ENCODE measurements around the gene TNIK.
"Not testable (repeated sequence)": the region's sequence is repeated elsewhere in the genome, so short reads cannot be mapped to it uniquely, and the experiment has no call there.

Gene TNIK

DNA sequence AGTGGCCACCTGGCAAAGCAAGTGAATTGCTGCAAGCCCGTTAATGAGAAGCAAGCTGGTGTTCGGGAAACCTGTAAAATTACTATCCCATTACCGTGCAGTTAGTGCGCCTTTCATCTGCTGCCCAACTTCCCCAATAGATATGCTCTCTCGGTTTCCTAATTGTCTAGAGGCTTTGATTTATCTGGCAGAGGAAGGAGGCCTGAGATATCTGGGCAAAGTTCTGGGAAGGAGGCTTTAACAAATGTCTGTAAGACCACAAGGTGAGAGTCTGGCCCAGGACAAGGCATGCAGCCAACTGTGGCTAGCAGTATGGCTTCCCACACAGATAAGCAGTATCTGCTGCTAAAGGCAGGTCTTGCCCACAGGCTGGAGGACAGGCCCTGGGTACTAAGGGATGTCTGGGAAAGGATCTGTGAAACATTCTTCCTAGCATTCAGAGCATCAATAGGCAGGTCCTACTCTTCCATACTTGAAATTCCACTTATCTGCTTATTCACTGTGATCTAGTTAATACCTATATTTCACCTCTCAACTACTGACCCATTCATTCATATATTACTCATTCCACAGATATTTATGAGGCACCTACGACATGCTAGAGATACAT is 303.7 kb downstream of the TNIK start:
- DNase-seq = no peak

DNA sequence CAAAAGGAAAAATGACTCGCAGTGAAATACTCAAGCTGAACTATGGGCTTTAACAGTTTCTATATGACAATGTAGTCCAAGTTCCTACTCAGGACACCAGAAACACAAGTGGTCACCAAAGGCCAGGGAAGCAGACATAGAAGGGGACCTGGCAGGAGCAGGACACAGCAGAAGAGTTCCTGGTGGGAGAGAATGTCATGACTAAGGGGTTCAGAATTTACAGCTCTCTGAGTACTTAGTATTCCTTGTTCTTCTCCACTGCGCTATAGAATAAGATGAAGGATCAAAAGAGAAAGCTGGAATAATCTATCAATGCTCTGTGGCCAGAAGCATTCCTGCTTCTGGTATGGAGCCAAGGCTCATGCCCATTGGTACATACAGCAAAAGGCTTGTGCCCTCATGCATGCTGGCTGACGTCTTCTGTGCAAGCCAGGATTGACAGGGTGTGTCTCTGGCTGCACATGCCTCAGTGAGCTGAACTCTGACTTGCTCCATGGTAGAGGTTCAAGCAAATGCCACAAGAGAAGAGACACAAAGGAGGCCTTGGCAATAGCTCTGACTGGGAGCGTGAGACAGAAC is 305.0 kb downstream of the TNIK start:
- DNase-seq = no peak

DNA sequence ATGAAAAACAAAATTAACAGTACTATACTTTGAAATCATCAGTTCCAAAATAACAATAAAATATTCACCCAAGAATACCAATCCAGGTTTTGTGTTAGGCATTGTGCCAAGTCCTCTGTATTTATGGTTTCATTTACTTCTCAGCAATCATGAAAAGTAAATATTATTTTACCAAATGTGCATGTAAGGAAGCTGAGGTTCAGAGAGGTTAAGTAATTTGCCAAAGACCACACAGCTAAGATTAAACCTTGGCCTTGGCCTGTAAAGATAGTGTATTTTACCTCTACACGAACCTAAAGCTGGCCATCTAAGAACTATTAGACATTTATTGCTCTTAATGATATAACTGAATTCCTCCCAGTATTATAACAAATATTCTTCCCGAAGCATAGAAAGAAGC is 309.3 kb downstream of the TNIK start:
- no peak for DNase-seq

DNA sequence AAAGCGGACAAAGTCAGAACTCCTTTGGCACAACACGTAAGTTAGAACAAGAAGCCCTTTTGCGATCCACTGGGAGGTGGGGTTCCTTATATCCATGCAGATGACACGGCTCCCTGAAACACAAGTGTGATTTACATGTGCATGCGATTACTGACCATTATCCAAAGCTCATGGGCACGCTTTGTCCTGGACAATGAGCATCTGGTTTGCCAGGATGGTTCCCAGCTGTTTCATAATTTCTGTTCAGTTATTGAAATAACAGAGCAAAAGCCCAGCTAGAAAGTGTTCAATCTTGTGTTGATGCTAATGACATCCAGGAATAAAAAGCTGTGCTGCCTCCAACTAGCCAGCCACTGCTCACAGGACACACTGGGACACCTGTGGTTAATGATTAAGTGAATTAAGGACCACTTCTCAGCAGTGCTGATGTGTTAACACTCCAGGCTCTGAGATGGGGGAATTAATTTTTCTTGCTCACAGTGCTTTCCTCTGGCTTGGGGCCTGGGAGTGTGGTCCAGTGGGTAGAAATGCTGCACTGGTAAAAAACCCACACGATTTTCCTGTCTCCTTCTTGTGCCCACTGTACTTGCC is 310.6 kb downstream of the TNIK start:
- no peak for DNase-seq

DNA sequence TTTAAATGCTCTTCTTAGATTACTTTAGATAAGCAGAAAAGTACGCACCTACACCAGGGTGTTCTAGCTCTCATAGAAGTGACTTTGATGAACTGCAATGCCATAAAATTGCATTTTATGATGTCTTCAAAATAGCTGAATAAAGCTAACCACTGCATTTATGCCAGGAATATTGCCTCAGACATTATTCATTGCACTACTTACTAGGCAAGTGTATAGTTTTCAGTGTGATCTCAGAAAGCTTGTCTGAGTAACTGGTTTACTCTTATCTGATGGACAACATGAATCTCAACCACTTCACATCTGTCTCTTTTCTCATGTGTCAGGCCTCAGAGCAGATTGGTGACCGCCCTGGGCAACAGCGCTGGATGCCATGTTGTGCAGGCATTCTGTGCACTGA is 314.4 kb downstream of the TNIK start:
- no peak for DNase-seq

DNA sequence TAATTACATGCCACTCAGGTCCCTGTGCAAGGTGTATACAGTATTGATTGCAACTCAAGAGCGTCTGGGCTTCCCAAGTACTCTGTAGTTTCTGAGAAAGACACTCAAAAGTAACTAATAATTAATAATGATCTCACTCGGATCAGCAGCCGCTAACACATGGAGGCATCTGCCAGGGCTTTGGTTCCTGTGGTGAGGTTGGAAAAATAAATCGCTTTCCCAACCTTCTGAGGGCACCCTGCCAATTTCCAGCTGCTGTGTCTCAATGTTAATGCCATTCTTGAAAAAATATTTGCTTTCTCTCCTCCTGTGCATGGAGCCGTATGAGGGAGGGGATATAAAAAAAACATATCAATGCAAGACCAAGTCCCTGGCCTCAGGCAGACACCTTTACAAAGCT is 317.2 kb downstream of the TNIK start:
- no peak for DNase-seq

DNA sequence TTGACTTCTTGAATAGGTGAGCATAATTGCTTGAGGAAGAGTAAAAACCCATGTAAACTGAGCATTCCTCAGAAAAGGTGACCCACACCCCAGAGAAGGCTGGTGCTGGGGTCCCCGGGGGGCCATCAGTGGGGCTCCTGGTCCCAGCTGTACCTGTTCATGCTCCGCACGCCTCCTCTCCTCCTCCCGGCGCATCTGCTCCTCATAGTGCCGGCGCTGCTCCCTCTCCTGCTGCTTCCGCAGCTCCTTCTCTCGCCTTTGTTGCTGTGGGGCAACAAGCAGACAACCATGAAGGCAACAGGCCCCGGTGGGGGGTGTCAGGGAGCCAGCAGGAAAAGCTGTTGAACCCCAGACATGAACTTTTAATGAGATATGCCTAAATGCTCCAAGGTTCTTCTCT is 320.0 kb downstream of the TNIK start:
- DNase-seq = no peak

DNA sequence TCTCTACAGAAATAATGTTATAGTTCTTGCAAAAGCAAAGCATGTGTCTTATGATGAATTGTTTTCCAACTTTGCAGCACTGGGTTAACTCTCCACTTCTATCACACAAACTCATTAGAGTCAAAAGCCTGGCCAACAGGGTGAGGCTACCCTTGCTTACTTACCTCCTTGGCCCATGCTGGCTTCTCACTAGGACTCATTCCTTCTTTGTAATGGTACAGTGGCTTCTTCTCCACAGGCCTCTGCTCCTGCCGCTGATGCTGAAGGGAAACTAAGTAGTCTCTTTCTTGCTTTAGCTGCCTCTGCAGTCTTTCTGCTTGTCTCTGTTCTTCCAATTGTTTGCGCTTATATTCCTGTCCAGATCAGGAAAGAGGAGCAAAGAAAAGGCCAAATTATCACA is 322.2 kb downstream of the TNIK start:
- DNase-seq = no peak

DNA sequence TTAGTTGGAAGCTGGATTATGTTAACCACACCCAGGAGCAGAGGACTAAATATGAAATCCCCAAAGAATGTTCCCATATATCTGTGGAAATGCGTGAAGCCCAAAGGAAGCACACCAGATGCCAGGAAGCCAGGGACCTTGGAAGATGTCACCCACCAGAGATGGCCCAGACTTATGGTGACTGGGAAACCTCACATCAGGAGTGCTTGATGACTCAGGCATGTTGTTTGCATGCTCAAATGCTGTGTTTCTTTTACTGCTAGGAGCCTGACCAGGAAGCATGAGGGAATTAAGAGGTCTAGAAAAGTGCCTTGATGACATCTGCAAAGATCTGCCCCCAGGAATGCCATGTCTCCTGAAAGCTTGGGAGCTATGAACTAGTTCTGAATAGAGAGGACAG is 324.7 kb downstream of the TNIK start:
- no peak for DNase-seq

DNA sequence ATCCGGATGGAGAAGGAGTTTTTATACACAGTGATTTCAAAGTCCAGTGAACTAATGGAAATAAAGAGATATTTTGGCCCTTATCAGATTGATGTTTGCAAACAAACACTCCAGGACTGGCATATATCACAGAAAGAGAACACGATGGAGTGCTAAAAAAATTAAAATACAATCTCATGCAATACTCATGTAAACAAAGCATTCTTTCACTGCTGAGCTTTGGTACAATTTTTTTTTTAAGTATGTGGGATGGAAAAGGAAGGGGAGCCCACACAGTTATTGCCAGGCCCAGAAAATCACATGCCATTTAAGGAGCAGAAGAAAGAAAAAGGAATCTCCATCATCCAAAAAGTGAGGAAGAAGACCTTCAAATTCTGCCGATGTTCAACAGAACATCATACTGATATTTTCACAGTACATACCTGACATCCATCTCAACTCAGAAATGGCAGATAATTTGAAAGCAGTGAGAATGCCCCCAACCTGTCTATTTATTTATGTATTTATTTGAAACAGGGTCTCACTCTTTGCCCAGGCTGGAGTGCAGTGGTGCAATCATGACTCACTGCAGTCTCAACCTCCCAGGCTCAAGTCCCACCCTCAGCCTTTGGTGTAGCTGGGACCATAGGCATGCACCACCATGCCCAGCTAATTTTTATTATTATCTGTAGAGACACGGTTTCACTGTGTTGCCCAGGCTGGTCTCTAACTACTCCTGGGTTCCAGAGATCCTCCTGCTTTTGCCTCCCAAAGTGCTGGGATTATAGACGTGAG is 326.2 kb downstream of the TNIK start:
- no peak for DNase-seq

DNA sequence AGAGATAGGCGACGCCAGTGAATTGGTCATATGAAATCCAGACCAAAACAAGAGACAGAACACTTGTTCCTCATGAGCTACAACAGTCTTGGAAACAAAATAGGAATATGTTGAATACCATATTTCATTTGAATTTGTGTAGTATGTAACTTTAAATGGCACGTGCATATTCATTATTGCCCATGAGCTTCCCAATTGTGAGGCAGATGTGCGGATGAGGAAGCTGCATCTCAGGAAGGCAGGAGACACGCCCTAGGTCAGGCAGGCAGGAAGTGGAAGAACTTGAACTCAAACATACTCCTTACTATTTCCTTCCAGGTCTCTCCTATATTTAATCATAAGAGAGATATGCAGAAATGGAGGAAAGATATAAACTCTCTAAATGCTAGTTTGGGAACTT is 326.9 kb downstream of the TNIK start:
- DNase-seq = no peak

DNA sequence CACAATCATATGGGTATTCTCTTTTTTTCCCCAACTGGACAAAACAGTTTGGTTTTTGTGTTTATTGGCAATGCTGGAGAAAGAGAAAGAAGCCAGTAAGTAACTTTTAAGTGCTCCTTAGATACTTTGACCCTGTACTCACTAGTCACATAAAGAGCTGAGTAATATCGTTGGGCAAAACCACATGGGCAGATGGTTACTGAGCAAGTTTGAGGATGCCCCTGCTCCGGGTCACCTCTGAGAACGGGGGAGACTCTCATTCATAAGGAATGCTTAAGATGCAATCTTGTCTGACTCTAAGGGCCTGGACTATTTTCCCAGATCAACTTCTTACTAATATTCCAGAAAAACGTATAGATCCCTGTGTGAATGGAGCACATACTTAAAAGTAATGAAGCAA is 327.3 kb downstream of the TNIK start:
- DNase-seq = no peak

DNA sequence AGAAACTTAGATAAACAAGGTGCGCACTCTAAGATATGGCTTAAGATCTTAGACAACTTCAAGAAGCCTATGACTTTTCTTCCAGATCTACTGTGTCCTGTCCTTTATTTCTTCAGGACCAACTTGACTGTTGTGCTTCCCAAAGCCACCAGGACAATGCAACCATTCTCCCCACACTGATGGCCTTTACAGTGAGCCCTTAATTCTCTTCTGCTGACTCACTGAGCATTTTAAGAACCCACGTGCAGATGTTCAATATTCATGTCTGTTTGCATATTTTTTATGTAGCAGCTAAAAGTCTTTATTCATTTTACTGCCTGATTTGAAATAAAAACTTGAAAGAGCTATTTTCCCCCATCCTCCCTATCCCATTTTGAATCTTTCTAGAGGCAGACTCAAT is 330.4 kb downstream of the TNIK start:
- DNase-seq = no peak

DNA sequence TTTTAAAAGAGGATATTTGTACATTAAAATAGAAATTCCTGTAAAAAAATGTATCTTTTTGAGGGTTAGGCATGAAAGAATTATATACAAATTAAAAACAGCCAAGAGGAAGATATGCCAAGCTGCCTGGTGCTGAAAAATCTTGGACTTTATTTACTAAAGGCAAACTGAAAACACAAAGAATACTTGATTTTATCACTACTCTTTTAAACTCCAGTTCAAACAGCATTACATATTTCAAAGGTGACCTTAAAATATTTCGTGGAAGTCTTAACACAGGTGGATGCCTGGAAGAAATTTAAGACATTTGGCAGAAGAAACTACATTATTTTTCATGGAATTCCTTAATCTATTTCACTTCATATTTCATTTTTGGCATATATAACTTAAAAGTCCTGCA is 332.6 kb downstream of the TNIK start:
- DNase-seq = no peak

DNA sequence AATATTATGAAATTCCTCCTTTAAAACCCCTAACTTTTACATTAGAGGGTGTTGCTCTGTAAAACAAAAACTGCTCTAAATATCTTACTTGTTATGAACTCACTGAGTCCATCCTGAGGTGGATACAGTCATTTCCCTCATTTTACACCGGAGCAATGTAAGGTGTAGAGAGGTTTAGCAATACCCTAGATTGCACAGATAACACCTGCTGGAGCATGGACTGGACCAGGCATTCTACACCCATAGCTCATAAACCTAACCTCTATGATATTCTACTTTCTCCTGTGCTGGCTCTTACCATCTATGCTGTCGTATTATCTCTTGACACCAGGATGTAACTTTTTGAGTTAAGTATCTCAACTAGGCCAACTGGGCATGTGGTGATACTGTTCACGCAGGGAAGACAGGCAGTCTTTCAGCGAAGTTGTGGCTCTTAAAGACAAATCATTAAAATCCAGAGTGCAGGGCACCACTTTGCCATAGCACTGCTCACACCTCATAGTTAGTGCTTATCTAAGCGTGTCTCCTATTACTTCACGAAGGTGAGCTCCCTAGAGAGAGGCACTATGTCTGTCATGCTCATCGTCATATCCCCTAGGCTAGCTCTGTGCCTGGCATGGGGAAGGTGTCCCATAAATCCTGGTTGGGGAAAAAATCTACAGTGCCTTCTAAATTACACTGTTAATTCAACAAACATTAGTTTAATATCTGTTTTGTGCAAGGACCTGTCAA is 333.6 kb downstream of the TNIK start:
- DNase-seq = no peak

DNA sequence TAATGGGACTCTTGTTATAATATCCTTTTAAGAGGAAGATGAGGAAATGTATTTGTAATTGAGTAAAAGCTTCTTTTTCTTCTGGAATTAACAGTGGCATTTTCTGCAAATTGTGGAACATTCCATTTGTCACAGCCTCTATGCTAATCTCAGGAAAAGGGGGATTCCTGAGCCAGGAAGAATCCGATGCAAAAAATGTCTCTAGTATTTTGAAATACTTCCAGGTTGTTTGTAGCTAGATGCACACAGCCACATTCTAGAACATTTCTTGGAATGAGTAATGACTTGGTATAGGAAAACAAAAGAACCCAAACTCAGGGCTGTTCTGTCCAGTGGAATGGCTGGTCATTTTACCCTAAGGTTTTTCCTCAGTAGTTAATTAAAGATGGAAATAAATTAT is 335.2 kb downstream of the TNIK start:
- no peak for DNase-seq

DNA sequence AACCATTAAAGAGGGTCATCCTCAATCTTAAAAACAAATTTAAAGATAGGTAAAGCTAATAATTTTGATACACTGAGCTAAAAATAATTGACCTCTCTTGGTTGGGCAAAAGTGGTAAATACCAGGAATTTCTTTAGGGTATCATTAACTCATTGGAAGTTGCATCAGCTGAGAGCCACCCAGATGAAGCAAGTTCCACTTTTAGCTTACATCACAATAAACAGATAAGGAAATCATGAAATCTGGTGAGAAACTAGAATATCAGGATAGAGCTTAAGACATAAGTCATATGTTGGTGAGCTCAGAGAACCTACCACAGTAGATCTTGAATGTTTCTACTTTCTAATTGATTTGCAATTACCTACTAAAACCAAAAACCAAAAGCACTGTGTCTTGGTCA is 336.3 kb downstream of the TNIK start:
- no peak for DNase-seq

DNA sequence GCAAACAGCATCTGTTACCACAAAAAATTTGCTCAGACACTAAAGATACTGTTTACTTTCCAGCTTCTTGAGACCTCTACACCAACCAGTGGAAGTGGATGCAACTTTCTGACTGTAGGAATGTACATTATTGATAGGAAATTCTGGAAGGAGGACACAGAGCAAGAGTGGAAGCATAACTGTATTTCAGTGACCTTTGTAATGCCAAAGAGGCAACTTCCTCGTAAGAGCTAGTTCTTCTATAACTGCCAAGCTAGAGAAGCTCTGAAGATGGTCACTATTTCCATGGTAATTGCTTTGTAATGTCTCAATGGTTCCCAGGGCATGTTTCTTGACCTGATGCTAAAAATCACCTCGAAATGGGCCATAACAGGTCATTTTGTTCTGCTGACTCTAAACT is 337.3 kb downstream of the TNIK start:
- DNase-seq = no peak

DNA sequence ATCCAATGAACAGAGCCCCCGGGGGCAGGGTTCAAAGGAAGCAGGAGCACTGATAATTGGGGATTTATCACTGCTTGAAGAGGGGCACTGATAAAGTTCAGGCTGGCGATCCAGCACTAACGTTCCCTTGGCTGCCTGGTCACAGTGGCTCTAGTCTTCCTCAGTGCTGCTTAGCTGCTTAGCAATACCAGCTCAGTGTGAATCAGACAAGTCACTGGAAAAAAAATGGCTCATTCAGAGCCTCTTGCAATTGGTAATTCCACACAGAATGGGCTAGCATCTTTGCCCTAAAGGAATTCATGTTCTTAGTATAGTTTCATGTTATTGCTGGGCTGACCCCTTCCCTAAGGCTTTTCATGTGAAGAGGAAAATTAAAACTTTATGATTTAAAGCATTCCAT is 338.0 kb downstream of the TNIK start:
- no peak for DNase-seq

DNA sequence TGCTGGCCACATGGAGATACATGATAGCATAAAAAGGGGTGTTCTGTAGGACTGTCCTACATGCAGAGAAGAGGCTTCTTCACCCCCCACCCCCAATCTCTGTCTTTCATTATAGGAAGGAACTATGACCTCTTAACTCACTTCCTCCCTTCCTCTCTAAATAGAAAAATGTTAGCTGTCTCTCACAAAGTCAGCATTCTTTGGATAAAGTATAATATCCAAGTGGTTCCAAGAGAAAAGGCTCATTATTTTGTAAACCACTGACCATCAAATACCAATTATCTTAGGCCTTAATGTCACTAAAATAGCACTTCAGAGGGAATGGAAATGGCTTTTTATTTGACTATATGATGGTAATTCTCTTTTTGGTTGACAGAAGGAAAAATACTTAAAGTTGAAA is 338.4 kb downstream of the TNIK start:
- no peak for DNase-seq

DNA sequence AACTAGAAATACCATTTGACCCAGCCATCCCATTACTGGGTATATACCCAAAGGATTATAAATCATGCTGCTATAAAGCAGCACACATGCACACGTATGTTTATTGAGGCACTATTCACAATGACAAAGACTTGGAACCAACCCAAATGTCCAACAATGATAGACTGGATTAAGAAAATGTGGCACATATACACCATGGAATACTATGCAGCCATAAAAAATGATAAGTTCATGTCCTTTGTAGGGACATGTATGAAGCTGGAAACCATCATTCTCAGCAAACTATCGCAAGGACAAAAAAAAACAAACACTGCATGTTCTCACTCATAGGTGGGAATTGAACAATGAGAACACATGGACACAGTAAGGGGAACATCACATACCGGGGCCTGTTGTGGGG is 340.8 kb downstream of the TNIK start:
- DNase-seq = not testable (repeated sequence)

DNA sequence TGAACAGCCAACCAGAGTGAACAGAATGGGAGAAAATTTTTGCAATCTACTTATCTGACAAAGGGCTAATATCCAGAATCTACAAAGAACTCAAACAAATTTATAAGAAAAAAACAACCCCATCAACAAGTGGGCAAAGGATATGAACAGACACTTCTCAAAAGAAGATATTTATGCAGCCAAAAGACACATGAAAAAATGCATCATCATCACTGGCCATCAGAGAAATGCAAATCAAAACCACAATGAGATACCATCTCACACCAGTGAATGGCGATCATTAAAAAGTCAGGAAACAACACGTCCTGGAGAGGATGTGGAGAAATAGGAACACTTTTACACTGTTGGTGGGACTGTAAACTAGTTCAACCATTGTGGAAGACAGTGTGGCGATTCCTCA is 341.2 kb downstream of the TNIK start:
- not testable (repeated sequence) for DNase-seq

DNA sequence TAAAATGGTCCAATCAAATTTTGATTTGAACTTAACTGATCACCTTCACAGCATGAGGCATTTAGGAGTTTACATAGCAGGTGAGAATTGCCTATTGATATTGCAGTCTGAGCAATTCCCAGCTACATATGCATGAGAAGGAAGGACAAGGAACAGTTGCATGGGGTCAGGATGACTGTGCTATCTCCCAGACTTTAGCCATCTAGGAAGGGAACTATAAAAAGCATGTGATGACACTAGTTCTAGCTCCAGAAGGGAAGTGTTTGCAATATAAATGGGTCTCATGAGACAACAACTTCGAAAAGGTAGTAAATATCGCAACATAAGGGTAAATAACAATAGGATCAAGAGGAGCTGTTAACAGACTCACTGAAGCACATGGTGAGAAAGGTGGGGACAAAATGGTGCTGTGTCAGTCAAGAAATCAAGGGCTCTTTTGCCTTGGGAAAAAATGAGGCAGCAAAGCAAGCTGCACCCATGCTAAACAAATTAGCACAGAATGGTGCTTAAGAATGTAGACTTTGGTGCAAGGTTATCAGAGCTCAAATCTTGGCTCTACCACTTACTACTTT is 343.3 kb downstream of the TNIK start:
- no peak for DNase-seq
